IMR-90 (cell line): ENCODE results near the gene SLC13A5. TPM values are rescaled to one million over a fixed set of nuclear protein-coding genes. Genes with fewer than 3 reads are reported as not detected.

Experiments used
- ATAC-seq: fragments of 200-7000 bp; cut with Tn5 transposase; 2 replicates; pipeline ENCODE4 v1.9.1; 2020; ENCODE audit warnings: low read depth, mild to moderate bottlenecking, moderate library complexity
- BruUV-seq: library from RNA; stranded (reverse); fragments of 400-500 nt; replicated peaks from 2 replicates; lab custom pipeline; 2021; lab: Mats Ljungman, UMichigan
- CTCF ChIA-PET: fragments of 300-600 bp; formaldehyde crosslinking; extraction: SDS; loops from one replicate; lab custom pipeline; 2021; ENCODE audit warnings: antibody characterized with exemption; lab: Yijun Ruan, JAX
- POLR2A ChIA-PET: fragments of 300-600 bp; sonication (Branson Sonifier 250); formaldehyde crosslinking; loops from one replicate; lab custom pipeline; 2022; ENCODE audit warnings: antibody characterized with exemption; ENCODE audit not compliant: unreplicated experiment; lab: Charles Lee
- DNase-seq: peaks from one replicate; pipeline ENCODE4 v3.0.0; 2013
- H2AFZ ChIP-seq: replicated peaks from 2 replicates; pipeline ENCODE3; 2013; ENCODE audit warnings: low read length, mild to moderate bottlenecking; ENCODE audit not compliant: poor library complexity
- H2AK5ac ChIP-seq: 2 replicates; pipeline ENCODE4 v1.6.1; 2013; ENCODE audit warnings: low read depth, low read length, inconsistent platforms
- H2AK9ac ChIP-seq: replicated peaks from 2 replicates; pipeline ENCODE3; 2013; ENCODE audit warnings: mild to moderate bottlenecking, low read depth, low read length, moderate library complexity; ENCODE audit not compliant: poor library complexity
- H2BK120ac ChIP-seq: 2 replicates; pipeline ENCODE4 v1.6.1; 2013; ENCODE audit warnings: low read depth, low read length, inconsistent platforms
- H2BK15ac ChIP-seq: 3 replicates; pipeline ENCODE4 v1.6.1; 2013; ENCODE audit warnings: low read depth, low read length, inconsistent platforms
- H2BK20ac ChIP-seq: 2 replicates; pipeline ENCODE4 v1.6.1; 2013; ENCODE audit warnings: low read depth, mild to moderate bottlenecking, inconsistent platforms, low read length, moderate library complexity
- H2BK5ac ChIP-seq: 2 replicates; pipeline ENCODE4 v1.6.1; 2013; ENCODE audit warnings: mild to moderate bottlenecking, low read depth, low read length, inconsistent platforms; ENCODE audit not compliant: poor library complexity, severe bottlenecking
- H3K14ac ChIP-seq: replicated peaks from 2 replicates; pipeline ENCODE4 v1.6.1; 2013; ENCODE audit warnings: low read depth, low read length, inconsistent platforms
- H3K18ac ChIP-seq: 2 replicates; pipeline ENCODE4 v1.6.1; 2013; ENCODE audit warnings: low read depth, low read length, control low read depth
- H3K23ac ChIP-seq: 2 replicates; pipeline ENCODE4 v1.6.1; 2013; ENCODE audit warnings: low read depth, low read length, inconsistent platforms
- H3K27ac ChIP-seq: 2 replicates; pipeline ENCODE4 v1.5.1; 2013; ENCODE audit warnings: mild to moderate bottlenecking, control low read depth, low read length; ENCODE audit not compliant: insufficient read depth
- H3K27me3 ChIP-seq: 2 replicates; pipeline ENCODE4 v1.6.1; 2013; ENCODE audit warnings: low read length; ENCODE audit not compliant: control insufficient read depth, insufficient read depth
- H3K36me3 ChIP-seq: 2 replicates; pipeline ENCODE4 v1.6.1; 2013; ENCODE audit warnings: low read length, mixed read lengths; ENCODE audit not compliant: control insufficient read depth, insufficient read depth
- H3K4ac ChIP-seq: 2 replicates; pipeline ENCODE4 v1.6.1; 2013; ENCODE audit warnings: low read depth, low read length, inconsistent platforms
- H3K4me1 ChIP-seq: 2 replicates; pipeline ENCODE4 v1.6.1; 2013; ENCODE audit warnings: low read length, mixed read lengths; ENCODE audit not compliant: control insufficient read depth, insufficient read depth
- H3K4me2 ChIP-seq: 2 replicates; pipeline ENCODE4 v1.6.1; 2013; ENCODE audit warnings: low read depth, mild to moderate bottlenecking, control low read depth, low read length, moderate library complexity
- H3K4me3 ChIP-seq: 2 replicates; pipeline ENCODE4 v1.5.1; 2013; ENCODE audit warnings: low read depth, mild to moderate bottlenecking, control low read depth, low read length, moderate library complexity; ENCODE audit not compliant: insufficient read depth
- H3K56ac ChIP-seq: 2 replicates; pipeline ENCODE4 v1.6.1; 2013; ENCODE audit warnings: low read length, inconsistent platforms; ENCODE audit not compliant: insufficient read depth; ENCODE audit errors: extremely low read depth
- H3K79me1 ChIP-seq, 2 experiments: 2 replicates each; pipeline ENCODE4 v1.6.1; 2013; ENCODE audit warnings: low read length in 2 of 2, inconsistent platforms in 1 of 2, low read depth in 1 of 2
- H3K9ac ChIP-seq: 2 replicates; pipeline ENCODE4 v1.6.1; 2013; ENCODE audit warnings: low read depth, low read length, control low read depth
- H3K9me1 ChIP-seq: 2 replicates; pipeline ENCODE4 v1.6.1; 2013; ENCODE audit warnings: low read length, inconsistent platforms; ENCODE audit not compliant: insufficient read depth
- H3K9me3 ChIP-seq: 2 replicates; pipeline ENCODE4 v1.6.1; 2013; ENCODE audit warnings: low read length; ENCODE audit not compliant: control insufficient read depth, insufficient read depth
- H4K20me1 ChIP-seq: 2 replicates; pipeline ENCODE4 v1.6.1; 2013; ENCODE audit warnings: low read length, inconsistent platforms; ENCODE audit not compliant: insufficient read depth
- H4K5ac ChIP-seq: 2 replicates; pipeline ENCODE4 v1.6.1; 2013; ENCODE audit warnings: mild to moderate bottlenecking, low read depth, low read length, control low read depth
- H4K8ac ChIP-seq, 2 experiments: 2 replicates each; pipeline ENCODE4 v1.6.1; 2013; ENCODE audit warnings: low read depth in 2 of 2, low read length in 2 of 2, control low read depth in 1 of 2, inconsistent platforms in 1 of 2
- H4K91ac ChIP-seq: 2 replicates; pipeline ENCODE4 v1.6.1; 2013; ENCODE audit warnings: low read depth, low read length, inconsistent platforms; ENCODE audit not compliant: insufficient read depth
- BHLHE40 ChIP-seq: fragments of 150-350 bp; IDR thresholded peaks from 2 replicates; pipeline ENCODE4 v1.6.1; 2016; ENCODE audit warnings: mild to moderate bottlenecking, low read depth, low read length
- CEBPB ChIP-seq: IDR thresholded peaks from 2 replicates; pipeline ENCODE4 v1.6.1; 2012; ENCODE audit warnings: low read depth, low read length, improper control_type of control experiment
- CHD1 ChIP-seq: IDR thresholded peaks from 2 replicates; pipeline ENCODE4 v1.6.1; 2012; ENCODE audit warnings: low read depth, low read length, improper control_type of control experiment
- MAFK ChIP-seq: IDR thresholded peaks from 2 replicates; pipeline ENCODE4 v1.6.1; 2012; ENCODE audit warnings: low read depth, low read length, improper control_type of control experiment
- POLR2A ChIP-seq: IDR thresholded peaks from 2 replicates; pipeline ENCODE4 v1.6.1; 2012; ENCODE audit warnings: mild to moderate bottlenecking, low read depth, low read length
- RAD21 ChIP-seq: IDR thresholded peaks from 2 replicates; pipeline ENCODE4 v1.6.1; 2012; ENCODE audit warnings: low read length, improper control_type of control experiment
- WGBS, 2 experiments: methylation state at CpG; one replicate each; pipeline versions ENCODE4 v1.1.5 to v1.1.7; 2013; ENCODE audit warnings: missing lambda C conversion rate in 2 of 2; ENCODE audit not compliant: insufficient read length in 1 of 2; ENCODE audit errors: extremely low coverage in 2 of 2; 5-methylcytosine and 5-hydroxymethylcytosine counted together
- dilution Hi-C: fragments of 300-500 bp; cut with HindIII; formaldehyde crosslinking; loops from one replicate; pipeline ENCODE4 v1.14.3; 2018; ENCODE audit warnings: low sequenced_read_pairs; ENCODE audit not compliant: unreplicated experiment
- in situ Hi-C: fragments of 300-500 bp; cut with MboI; formaldehyde crosslinking; loops from 3 replicates; pipeline ENCODE4 v1.14.3; 2019; ENCODE audit warnings: low sequenced_read_pairs, inconsistent platforms, mixed read lengths
- intact Hi-C: fragments of 100-400 bp; cut with micrococcal nuclease; formaldehyde crosslinking; loops from 2 replicates; pipeline ENCODE4 v1.10.0; 2022
- polyA plus RNA-seq, 3 experiments: library from polyadenylated mRNA; depleted of rRNA; stranded (reverse); fragments of >200 nt; gene quantifications; 2 replicates each; pipeline ENCODE4 v1.2.3, GENCODE V29; 2012; ENCODE audit warnings: low replicate concordance in 1 of 3
- total RNA-seq: library from RNA; depleted of rRNA; stranded (reverse); fragments of >200 nt; gene quantifications from 2 replicates; pipeline ENCODE4 v1.2.3, GENCODE V29; 2012
- TF ChIP-seq, protein P1 (sequence below): conservative IDR thresholded peaks from 2 replicates; pipeline ENCODE4 v1.5.1; 2012; ENCODE audit warnings: mild to moderate bottlenecking, low read depth, low read length, improper control_type of control experiment
- TF ChIP-seq, protein P2 (sequence below): fragments of 150-350 bp; IDR thresholded peaks from 2 replicates; pipeline ENCODE4 v1.6.1; 2016; ENCODE audit warnings: low read depth, mild to moderate bottlenecking, low read length, moderate library complexity, borderline replicate concordance

Gene SLC13A5
- total and polyA plus RNA-seq, 2 of the 4 experiments (the other 2 are of a cell fraction), result not detected

DNA sequence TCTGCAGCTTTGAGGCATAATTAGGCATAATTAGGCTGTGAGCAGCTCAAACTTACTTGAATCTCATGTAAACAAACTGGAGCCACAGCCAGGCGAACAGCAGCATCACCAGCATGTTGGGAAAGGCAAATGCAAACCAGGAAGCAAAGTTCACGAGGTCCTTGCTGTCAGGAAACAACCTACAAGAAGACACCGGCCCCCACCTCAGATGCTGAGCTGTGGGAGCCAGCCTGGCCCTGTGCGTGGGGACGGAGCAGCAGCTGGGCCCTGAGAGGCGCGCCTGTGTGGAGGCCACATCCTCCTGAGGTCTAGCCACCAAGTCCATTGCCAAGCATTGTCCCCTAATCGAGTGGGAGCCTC lies 12.2 kb downstream of the SLC13A5 start:
- no peak for ATAC-seq
- Histone ChIP-seq H2BK5ac (no peak overlapping the region), H2BK20ac (no peak overlapping the region), H2BK15ac (no peak overlapping the region), H3K4me1 (no peaks in the 10 kb centered on the region), H2AK5ac (no peak overlapping the region), H4K20me1 (no peaks in the 10 kb centered on the region), H3K14ac (no peak overlapping the region), H4K8ac (no peak overlapping the region), H4K91ac (no peak overlapping the region), H3K36me3 (no peaks in the 10 kb centered on the region), H3K9me3 (no peaks in the 10 kb centered on the region), H2AFZ (no peak overlapping the region), H3K79me1 (no peaks in the 10 kb centered on the region), H3K9ac (no peak overlapping the region), H2AK9ac (no peak overlapping the region), H3K4me3 (no peak overlapping the region), H3K23ac (no peak overlapping the region), H4K5ac (no peak overlapping the region), H3K9me1 (no peaks in the 10 kb centered on the region), H3K56ac (no peak overlapping the region), H3K18ac (no peak overlapping the region), H2BK120ac (no peak overlapping the region), H3K4ac (no peak overlapping the region), H3K27me3 (peaks cover 9% of the 10 kb centered on the region; the same call in 1 of the 2 replicates), H3K4me2 (no peak overlapping the region), H3K27ac (no peak overlapping the region)
- dilution Hi-C loops, result no loop called here
- ChIA-PET POLR2A (no interaction called here), CTCF (interaction anchor here (0.6 kb wide), 1 partner anchor 140 kb away, joined by 3 read pairs; no protein-coding TSS in a partner anchor)
- no peak for DNase-seq
- BruUV-seq, result no TSS peak
- intact Hi-C loops, result no loop called here
- TF ChIP-seq CEBPB (no peak), BHLHE40 (no peak), MAFK (no peak), POLR2A (no peak), RAD21 (no peak), CHD1 (no peak)
- TF ChIP-seq, protein P1, sequence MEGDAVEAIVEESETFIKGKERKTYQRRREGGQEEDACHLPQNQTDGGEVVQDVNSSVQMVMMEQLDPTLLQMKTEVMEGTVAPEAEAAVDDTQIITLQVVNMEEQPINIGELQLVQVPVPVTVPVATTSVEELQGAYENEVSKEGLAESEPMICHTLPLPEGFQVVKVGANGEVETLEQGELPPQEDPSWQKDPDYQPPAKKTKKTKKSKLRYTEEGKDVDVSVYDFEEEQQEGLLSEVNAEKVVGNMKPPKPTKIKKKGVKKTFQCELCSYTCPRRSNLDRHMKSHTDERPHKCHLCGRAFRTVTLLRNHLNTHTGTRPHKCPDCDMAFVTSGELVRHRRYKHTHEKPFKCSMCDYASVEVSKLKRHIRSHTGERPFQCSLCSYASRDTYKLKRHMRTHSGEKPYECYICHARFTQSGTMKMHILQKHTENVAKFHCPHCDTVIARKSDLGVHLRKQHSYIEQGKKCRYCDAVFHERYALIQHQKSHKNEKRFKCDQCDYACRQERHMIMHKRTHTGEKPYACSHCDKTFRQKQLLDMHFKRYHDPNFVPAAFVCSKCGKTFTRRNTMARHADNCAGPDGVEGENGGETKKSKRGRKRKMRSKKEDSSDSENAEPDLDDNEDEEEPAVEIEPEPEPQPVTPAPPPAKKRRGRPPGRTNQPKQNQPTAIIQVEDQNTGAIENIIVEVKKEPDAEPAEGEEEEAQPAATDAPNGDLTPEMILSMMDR, result no peak
- TF ChIP-seq, protein P2, sequence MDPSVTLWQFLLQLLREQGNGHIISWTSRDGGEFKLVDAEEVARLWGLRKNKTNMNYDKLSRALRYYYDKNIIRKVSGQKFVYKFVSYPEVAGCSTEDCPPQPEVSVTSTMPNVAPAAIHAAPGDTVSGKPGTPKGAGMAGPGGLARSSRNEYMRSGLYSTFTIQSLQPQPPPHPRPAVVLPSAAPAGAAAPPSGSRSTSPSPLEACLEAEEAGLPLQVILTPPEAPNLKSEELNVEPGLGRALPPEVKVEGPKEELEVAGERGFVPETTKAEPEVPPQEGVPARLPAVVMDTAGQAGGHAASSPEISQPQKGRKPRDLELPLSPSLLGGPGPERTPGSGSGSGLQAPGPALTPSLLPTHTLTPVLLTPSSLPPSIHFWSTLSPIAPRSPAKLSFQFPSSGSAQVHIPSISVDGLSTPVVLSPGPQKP, result no peak
- 73% methylated on average over 5 of the region's 8 CpGs; no CpG with 5 or more reads in 1 of the 2 experiments for WGBS, 2 experiments
- in situ Hi-C loops, result no loop called here
